Measurements from ENCODE around the gene GDF10. TPM values are rescaled to one million over a fixed set of nuclear protein-coding genes. Genes with fewer than 3 reads are reported as not detected.
A peak's percentile ranks its signal among the peaks of the same experiment; 100 is the strongest.

GDF10 gene
- total and polyA plus RNA-seq, 8 donors: 0.31 to 2.6 (median 0.90) TPM; not detected in 5

GRCh38 chr10:47353351-47353750 lies 53.4 kb downstream of the GDF10 start:
- no peak for TF ChIP-seq EP300 (IDR thresholded peaks at IDR 0.05)
- TF ChIP-seq CTCF (IDR thresholded peaks at IDR 0.05): no peak
- TF ChIP-seq POLR2AphosphoS5 (IDR thresholded peaks at IDR 0.05): no peak
- TF ChIP-seq POLR2A (IDR thresholded peaks at IDR 0.05): no peak
- Histone ChIP-seq H3K4me3 (no peak overlapping the region), H3K4me1 (no peaks in the 10 kb centered on the region), H3K36me3 (no peaks in the 10 kb centered on the region), H3K9me3 (no peaks in the 10 kb centered on the region), H3K27me3 (no peaks in the 10 kb centered on the region), H3K27ac (no peak overlapping the region)
- intact Hi-C loops (cut with DNase I; ENCODE audit: low total_unique reads): no loop called here
- WGBS, 5 donors: 85 to 94% (median 87%) methylated on average over 6 of the region's 6 CpGs
- no peak for DNase-seq

DNA sequence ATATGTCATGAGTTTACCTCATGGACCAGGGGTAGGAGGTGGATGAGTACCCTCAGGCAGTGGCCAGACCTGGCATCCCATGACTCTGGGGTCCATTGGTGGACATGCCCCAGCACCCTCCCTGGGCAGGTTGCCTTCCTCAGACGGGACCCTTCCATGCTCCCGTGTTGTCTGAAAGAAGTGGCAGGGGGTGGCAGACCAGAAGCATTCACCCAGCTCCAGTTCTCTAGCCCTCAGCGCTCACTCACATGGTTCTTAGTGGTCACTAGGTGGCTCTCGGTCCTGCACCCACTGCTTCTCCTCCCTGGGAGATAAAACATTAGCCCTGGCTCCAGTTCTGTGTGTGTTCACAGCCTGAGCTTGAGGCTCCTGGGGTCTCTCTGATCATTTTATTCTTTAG lies 54.2 kb downstream of the GDF10 start:
- DNase-seq: peak in 1 of 2 donors; percentile 56
- intact Hi-C loops (cut with DNase I; ENCODE audit: low total_unique reads): no loop called here
- no peaks in the 10 kb centered on the region for H3K9me3 ChIP-seq

GRCh38 chr10:47354900-47355299 lies 54.9 kb downstream of the GDF10 start:
- DNase-seq: no peak
- H3K36me3 ChIP-seq: no peaks in the 10 kb centered on the region
- H3K9me3 ChIP-seq: no peaks in the 10 kb centered on the region
- TF ChIP-seq POLR2AphosphoS5 (IDR thresholded peaks at IDR 0.05) (no peak), POLR2A (IDR thresholded peaks at IDR 0.05) (no peak), CTCF (IDR thresholded peaks at IDR 0.05) (no peak), EP300 (IDR thresholded peaks at IDR 0.05) (no peak)
- no peaks in the 10 kb centered on the region for H3K27me3 ChIP-seq
- no peak overlapping the region for H3K27ac ChIP-seq
- no peak overlapping the region for H3K4me3 ChIP-seq
- WGBS, 5 donors: 62 to 91% (median 78%) methylated on average over 1 of the region's 1 CpG
- intact Hi-C loops (cut with DNase I; ENCODE audit: low total_unique reads): no loop called here
- H3K4me1 ChIP-seq: no peaks in the 10 kb centered on the region

More for the DNA sequence above, 54.2 kb downstream of the GDF10 start:
- Histone ChIP-seq H3K4me1 (no peaks in the 10 kb centered on the region), H3K36me3 (no peaks in the 10 kb centered on the region), H3K4me3 (no peak overlapping the region), H3K27ac (no peak overlapping the region), H3K27me3 (no peaks in the 10 kb centered on the region)
- TF ChIP-seq POLR2A (IDR thresholded peaks at IDR 0.05) (no peak), EP300 (IDR thresholded peaks at IDR 0.05) (no peak), CTCF (IDR thresholded peaks at IDR 0.05) (no peak), POLR2AphosphoS5 (IDR thresholded peaks at IDR 0.05) (no peak)
- 37 to 62% (median 51%) methylated on average over 3 to 4 of the region's 4 CpGs for WGBS, 5 donors

DNA sequence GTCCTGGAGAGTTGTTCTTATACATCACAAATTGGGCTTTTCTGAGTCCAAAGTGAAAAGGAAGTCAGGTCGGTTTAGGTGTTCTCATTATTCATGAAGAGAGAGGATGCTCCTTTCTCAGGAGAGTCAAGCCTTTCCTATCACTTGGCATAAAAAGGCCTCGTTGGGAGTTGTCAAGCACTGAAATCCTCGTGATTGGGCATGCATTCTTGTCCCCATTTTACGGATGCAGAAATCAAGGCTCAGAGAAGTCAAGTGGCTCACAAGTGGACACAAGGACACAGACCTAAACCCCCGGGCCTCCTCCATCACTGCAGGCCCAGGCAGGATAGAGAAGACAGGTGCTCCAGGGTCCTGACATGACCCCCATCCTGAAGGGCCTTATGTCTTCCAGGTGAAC lies 56.7 kb downstream of the GDF10 start:
- Histone ChIP-seq H3K9me3 (no peaks in the 10 kb centered on the region), H3K4me1 (no peaks in the 10 kb centered on the region), H3K27me3 (no peaks in the 10 kb centered on the region), H3K27ac (no peak overlapping the region), H3K4me3 (no peak overlapping the region), H3K36me3 (no peaks in the 10 kb centered on the region)
- no peak for TF ChIP-seq POLR2AphosphoS5 (IDR thresholded peaks at IDR 0.05)
- no peak for TF ChIP-seq CTCF (IDR thresholded peaks at IDR 0.05)
- no peak for TF ChIP-seq POLR2A (IDR thresholded peaks at IDR 0.05)
- TF ChIP-seq EP300 (IDR thresholded peaks at IDR 0.05): no peak
- DNase-seq: no peak
- WGBS, 5 donors: 76 to 84% (median 83%) methylated on average over 5 of the region's 5 CpGs
- intact Hi-C loops (cut with DNase I; ENCODE audit: low total_unique reads): no loop called here
